Measurements from ENCODE around the gene ELOF1. TPM values are rescaled to one million over a fixed set of nuclear protein-coding genes. Genes with fewer than 3 reads are reported as not detected.

ELOF1 gene
- total RNA-seq, 4 donors from 2014 or later: 19.9 to 29.2 (median 27.4) TPM

DNA sequence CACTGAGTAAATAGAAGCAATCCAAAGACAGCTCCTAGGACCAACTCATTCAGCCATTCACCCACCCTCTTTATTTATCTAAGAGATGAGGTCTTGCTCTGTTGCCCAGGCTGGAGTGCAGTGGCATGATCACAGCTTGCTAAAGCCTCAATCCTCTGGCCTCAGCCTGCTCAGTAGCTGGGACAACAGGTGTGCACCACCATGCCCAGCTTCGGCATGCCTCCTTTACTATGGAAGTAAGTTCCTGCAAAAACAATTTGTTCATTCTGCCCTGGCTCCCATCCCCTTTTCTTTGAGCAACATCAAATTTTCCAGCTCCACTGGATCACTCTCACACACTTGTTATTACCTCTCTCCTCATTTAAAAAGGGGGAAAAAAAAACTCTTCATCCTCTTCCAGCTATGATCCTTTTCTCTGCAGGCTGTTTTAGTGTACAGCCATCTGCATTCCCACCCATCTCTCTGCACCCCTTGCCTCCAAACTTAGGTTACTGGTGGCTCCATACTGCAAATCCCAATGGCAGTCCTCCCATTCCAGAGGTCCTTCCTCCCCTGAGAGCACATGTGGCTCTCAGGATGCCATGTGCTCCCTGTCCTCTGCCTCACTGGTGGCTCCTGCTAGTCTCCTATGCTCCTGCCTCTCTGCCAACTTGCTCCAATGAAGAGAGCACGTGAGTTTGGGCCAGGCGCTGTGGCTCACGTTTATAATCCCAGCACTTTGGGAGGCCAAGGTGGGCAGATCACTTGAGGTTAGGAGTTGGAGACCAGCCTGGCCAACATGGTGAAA is 2.2 kb downstream of the ELOF1 start:
- TF ChIP-seq, protein P1, sequence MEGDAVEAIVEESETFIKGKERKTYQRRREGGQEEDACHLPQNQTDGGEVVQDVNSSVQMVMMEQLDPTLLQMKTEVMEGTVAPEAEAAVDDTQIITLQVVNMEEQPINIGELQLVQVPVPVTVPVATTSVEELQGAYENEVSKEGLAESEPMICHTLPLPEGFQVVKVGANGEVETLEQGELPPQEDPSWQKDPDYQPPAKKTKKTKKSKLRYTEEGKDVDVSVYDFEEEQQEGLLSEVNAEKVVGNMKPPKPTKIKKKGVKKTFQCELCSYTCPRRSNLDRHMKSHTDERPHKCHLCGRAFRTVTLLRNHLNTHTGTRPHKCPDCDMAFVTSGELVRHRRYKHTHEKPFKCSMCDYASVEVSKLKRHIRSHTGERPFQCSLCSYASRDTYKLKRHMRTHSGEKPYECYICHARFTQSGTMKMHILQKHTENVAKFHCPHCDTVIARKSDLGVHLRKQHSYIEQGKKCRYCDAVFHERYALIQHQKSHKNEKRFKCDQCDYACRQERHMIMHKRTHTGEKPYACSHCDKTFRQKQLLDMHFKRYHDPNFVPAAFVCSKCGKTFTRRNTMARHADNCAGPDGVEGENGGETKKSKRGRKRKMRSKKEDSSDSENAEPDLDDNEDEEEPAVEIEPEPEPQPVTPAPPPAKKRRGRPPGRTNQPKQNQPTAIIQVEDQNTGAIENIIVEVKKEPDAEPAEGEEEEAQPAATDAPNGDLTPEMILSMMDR (IDR thresholded peaks at IDR 0.05; ENCODE audit: low read depth): no peak

DNA sequence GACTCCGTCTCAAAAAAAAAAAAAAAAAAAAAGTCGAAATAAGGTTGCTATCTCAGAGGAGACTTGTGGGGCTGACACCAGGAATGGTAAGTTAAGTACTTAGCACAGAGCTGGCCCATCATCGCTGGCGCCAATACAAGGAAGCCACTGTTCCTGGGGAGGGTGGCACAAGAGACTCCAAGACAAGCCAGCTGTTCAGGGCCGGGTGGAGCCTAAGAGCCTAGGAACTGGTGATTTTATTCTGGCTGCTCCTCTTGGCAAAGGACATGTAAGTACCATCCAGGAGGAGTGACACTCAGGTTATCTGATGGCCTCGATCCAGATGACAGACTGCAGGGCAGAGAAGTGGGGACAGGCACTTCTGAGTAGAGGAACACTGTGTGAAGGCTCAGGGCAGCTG is 3.8 kb downstream of the ELOF1 start:
- TF ChIP-seq, protein P1 (IDR thresholded peaks at IDR 0.05; ENCODE audit: low read depth): no peak

DNA sequence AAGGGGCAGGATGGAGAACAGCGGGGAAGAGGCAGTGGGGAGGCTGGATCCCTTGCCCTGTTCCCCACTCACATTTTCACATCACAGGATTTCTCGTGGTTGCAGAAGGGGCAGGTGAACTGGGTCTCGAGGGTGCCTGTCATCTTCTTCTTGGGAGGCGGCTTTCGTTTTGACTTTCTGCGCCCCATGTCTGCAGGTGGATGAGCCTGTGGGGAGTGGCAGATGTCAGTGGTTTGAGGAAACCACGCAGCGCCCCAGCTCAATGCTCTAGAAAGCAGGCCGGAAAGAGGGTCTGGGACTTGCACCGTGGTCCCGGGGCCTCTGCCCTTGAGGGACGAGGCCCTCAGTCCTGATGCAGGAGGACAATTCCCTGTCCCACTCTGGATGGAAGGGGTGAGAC is 4.9 kb downstream of the ELOF1 start:
- TF ChIP-seq, protein P1 (IDR thresholded peaks at IDR 0.05; ENCODE audit: low read depth): no peak

DNA sequence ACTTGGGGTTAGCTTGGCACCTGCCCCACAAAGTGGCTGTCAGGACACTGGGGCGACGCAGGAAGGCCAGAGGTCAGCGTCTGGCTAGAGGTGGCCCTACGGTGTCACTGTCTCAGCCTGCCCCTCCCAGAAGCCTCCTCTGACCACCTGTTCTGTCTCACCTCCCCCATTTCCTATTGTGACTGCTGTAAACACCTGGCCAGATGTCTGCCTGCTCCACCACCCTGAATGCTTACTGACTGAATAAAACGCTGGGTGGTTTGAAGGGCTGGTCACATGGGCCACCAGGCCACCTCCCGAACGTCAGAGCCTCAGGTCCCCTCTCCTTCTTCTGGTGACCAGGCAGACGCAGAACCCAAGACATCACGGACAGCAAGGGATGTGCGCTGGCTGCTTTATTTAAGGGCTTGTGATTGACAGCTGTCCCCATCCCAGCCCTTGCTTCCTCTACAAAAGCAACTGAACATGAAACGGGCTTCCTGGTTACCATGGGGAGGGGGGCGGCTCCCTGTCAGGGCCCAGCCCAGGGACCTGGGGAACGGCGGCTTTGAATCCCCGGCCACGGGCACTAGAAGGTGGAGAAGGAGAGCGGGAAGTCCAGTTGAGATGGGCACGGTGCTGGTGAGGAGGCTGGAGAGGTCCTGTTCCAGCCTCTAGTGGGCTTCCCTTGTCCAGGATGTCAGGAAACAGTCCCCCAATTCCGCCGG is 6.2 kb downstream of the ELOF1 start:
- TF ChIP-seq, protein P1 (IDR thresholded peaks at IDR 0.05; ENCODE audit: low read depth): no peak

DNA sequence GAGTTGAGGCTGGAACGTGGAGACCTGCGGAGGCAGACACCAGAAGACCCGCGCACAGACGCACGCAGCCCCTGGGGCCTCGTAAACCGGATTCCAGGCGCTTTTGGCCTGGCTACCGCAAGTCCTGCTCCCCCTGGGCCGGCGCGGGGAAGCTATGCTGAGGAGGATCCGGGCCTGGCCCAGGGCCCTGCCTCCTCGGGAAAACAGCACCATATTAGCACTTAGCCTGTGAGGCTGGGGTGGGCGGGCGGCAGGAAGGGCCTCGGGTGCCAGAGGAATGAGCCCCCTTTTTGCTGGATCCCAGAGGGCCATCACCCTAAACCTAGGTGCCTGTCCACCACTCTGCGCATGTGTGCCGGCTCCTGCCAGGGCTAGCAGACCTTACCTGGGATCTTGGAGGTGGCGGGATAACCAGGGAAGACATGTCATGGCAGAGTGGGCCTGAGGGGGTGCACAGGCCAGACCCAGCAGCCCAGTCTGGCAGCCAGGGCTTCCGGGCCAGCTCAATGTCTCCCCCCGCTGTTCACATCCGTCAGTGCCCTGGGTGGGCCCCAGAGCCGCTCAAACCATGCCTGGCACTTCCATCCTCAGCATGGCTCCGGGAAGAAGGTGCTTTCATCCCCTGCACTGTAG is 7.3 kb downstream of the ELOF1 start:
- TF ChIP-seq, protein P1 (IDR thresholded peaks at IDR 0.05; ENCODE audit: low read depth): no peak

DNA sequence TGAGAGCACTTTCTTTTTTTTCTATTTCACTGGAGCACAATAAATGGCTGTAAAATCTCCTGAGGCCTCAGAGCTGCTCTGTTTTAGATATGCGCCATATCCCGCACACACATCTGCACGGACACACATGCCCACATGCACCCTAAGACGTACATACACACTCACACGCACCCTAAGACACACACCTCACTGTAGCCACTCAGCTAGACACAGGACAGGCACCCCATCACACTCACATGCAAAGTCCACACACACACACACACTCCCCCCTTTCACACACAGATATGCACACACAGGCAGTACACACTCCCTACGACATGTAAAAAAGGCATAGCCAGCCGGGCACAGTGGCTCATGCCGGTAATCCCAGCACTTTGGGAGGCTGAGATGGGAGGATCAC is 8.8 kb downstream of the ELOF1 start:
- TF ChIP-seq, protein P1 (IDR thresholded peaks at IDR 0.05; ENCODE audit: low read depth): no peak

DNA sequence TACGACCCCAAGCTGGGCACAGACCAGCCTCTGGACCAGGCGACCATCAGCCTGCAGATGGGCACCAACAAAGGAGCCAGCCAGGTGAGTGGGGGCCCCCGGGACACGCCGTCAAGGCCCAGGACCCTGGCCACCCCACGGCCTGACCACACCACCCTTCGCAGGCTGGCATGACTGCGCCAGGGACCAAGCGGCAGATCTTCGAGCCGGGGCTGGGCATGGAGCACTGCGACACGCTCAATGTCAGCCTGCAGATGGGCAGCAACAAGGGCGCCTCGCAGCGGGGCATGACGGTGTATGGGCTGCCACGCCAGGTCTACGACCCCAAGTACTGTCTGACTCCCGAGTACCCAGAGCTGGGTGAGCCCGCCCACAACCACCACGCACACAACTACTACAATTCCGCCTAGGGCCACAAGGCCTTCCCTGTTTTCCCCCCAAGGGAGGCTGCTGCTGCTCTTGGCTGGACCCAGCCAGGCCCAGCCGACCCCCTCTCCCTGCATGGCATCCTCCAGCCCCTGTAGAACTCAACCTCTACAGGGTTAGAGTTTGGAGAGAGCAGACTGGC is 9.6 kb downstream of the ELOF1 start:
- TF ChIP-seq, protein P1 (IDR thresholded peaks at IDR 0.05; ENCODE audit: low read depth): no peak
